HG02642 (cell line): ENCODE data around the gene IFT52.

Experiments
- ATAC-seq: cut with Tn5 transposase; IDR thresholded peaks from one replicate; pipeline ENCODE4 v1.9.1; 2021; ENCODE audit warnings: mild to moderate bottlenecking; ENCODE audit not compliant: unreplicated experiment, poor library complexity

Gene IFT52, protein sequence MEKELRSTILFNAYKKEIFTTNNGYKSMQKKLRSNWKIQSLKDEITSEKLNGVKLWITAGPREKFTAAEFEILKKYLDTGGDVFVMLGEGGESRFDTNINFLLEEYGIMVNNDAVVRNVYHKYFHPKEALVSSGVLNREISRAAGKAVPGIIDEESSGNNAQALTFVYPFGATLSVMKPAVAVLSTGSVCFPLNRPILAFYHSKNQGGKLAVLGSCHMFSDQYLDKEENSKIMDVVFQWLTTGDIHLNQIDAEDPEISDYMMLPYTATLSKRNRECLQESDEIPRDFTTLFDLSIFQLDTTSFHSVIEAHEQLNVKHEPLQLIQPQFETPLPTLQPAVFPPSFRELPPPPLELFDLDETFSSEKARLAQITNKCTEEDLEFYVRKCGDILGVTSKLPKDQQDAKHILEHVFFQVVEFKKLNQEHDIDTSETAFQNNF

DNA sequence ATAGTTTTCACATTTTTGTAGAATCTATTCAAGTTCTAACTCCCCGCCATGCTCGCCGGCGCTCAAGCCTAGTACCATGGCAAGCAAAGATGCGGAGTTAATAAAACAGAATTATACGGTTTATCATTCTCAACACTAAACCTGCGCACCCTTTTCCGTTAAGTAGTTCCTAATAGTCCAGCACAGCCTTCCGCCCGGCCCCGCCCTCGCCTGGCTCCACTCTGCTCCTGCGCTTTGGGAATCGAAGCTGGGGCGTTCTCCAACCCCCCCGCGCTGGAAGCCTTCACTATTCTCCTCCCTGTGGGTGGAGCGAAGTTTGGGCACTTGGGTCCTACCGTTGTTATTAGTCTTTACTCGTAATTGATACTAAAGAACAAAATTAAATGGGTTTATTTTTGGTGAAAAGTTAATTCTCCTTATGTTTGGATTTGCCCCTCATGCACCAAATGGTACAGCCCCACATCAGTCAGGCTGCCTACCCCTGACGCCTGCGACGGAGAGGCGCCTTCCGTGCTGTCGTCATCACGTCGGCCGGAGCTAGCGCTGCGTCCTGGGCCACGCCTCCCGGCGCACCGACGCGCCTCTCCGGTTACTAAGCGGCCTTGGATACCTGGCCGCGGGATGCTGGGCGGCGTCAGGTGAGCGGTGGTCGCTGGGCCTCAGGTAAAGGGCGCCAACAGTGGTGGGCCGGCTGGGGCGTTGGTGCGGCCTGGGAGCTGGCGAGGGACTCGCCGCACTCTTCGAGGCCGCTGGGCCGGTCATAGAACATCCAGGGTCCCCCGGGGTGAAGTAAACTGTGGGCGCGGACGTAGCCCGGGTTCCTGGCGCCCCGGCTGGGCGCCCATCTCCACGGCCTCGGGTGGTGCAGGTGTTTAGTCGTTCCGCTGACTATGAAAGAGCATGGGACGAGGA, at the start of gene IFT52:
Gene IFT52, plus strand, starts transcription at position 546 of the 912 bp plus-strand sequence. CDS start 3,762 bp downstream, outside the sequence.
- peak; percentile 99 for ATAC-seq

DNA sequence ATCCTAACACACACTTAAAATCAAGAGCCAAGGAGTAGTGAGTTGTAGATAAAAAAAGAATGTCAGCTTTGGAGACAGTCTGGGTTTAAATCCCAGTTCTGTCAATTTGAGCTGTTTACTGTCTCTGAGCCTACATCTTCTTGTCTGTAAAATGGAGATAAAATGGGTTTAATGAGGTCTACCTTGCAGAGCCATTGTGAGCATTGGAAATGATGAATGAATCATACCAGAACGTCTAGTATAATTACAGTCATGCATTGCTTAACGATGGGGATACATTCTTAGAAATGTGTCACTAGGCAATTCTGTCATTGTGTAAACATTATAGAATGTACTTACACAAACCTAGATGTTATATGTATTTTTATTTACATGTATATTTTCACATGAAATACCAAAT, 49.5 kb upstream of the IFT52 start:
- no peak for ATAC-seq

DNA sequence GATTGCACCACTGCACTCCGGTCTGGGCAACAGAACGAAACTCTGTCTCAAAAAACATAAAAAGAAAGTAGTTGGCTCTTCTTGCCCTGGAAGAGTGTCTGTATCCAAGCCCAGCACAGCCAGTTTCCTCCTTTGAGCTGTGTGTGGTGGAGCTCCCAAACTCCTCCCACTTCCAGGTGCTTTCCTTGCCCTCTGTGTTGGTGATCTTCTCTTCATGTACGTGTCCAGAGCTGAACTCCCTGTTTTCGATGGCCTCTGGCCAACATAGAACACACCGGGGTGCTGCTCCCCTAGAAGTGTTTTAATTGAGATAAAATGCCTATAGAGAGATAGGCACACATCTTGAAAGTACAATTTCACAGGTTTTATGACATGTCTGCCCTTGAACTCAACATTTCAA, 48.6 kb upstream of the IFT52 start:
- ATAC-seq: no peak

DNA sequence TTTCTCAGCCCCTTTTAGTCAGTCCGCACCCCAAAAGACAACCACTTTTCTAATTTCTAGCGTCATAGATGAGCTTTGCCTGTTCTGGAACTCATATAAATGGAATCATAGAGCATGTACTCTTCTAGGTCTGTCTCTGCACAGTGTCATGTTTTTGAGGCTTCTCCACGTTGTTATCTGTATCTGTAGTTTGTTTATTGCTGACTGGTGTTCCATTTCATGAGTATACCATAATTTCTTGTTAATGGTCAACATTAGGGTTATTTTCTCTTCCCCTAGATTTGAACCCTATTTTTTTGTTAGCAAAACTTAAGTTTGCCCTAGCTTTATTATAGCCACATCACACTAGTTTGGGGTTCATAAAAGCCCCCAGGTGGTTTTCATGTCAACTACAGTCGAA, 48.1 kb upstream of the IFT52 start:
- ATAC-seq: no peak

DNA sequence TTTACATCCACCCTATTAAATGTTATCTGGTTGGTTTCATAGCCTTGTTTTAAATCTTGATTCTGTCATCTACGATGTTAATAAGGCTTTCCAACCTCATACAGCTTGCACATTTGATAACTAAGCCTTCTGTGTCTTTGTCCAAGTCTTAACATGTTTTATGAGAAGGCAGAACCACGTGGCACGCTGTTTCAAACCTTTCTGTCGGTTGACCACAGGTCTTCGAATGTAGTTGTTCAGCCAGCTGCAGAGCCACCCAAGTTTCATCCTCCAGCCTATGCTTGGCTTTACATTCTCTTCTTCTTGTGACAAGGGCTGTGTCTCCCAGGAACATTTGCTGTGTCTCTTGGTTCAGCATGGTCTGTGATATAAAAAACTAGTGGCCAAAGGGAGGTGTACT, 47.6 kb upstream of the IFT52 start:
- no peak for ATAC-seq

DNA sequence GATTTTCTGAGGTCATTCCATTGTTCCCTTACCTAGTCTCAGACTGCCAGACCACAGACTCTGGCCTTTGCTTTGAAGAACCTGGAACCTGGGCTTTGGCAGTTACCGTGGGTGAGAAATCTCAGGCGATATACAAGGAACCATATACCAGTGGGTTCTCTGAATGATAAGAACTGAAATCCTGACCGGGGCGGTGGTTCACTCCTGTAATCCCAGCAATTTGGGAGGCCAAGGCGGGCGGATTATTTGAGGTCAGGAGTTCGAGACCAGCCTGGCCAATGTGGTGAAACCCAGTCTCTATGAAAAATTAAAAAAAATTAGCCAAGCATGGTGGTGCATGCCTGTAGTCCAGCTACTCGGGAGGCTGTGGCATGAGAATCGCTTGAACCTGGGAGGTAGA, 46.2 kb upstream of the IFT52 start:
- ATAC-seq: no peak

DNA sequence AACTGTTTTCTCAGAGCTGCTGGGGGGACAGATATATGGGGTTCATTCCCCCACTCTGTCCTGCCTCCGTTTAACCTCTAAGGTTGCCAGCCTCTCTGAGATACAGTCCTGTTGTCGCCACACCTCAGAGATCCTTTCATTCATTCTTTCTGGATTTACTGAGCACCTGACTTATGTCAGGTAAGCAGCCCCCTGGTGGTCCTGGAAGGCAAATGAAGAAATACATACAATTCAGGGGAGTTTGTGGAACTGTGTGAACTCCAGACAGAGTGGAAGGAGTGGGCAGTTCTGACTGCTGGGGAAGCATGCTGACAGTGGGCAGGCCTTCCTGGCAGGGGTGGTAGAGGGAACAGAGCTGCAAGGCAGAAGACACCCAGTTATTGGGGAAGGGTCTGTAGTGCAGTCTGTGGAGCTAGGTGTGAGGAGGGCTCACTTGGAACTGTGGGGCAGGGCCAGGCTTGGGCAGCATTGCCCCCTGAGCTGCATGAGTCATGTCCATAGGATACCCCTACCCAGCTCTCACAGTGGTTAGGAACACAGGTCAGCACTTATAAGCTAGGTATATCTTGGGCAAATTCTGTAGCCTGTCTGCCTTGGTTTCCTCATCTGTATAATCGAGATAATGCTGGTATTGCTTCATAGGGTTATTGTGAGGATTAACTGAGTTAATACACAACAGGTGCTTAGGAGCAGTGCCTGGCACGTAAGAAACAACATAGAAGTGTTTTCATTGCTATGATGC, 44.7 kb upstream of the IFT52 start:
- no peak for ATAC-seq

DNA sequence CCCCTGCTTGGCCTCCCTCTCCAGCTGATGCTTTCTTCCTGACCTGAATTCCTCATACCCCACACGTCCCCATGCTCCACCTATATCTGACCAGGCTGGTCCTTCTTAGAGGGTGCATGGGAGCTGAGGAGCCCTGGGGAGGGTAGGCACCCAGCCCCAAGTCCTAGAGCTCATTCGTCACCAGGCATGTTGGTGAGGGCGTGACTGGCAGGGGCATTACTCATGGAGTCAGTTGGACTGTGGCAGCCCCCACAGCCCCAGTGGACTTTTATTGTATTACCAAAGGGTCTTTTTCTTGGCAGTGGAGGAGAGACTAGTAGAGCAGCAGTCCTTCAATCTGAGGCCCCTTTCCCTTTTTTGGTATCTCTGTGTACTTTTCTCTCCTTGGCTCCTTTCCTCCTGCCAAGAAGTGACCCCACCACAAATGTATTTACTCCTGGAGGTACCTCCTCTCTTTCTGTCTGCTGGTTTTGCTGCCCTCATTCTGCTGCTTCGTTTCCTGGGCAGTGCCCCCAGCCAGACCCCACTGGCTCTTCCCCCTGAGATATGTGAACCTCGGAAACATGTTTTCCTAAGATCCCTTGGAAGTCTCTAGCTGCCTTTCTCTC, 42.4 kb upstream of the IFT52 start:
- ATAC-seq: no peak

DNA sequence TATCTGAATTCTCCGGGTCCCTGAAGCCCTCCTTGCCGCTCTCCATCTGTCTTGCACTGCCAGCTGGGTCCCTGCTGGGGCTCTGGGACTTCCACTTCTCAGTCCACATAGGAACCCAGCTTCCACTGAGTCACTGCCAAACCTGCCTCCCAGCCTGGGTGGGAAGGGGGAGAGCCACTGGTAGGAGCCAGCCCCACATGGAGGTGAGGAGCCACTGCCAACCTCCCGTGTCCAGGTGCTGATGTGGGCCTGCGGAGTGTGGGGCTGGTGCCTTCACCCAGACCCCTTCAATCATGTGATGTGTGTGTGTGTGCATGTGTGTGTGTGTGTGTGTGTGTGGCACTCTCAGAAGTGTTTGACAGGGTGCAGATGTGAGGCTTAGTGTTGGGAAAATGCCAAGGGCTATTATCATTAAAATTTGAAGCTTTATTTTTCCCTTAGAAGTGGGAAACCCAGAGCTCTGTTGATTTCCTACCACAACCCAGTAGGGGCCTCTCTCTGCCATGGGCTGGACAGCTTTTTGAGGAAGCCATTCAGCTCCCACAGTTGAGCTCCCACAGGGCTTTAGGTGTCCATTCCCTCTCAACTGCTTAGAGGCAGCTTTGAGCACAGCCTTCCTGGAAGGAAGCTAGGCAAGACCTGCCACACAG, 41.2 kb upstream of the IFT52 start:
- ATAC-seq: no peak

DNA sequence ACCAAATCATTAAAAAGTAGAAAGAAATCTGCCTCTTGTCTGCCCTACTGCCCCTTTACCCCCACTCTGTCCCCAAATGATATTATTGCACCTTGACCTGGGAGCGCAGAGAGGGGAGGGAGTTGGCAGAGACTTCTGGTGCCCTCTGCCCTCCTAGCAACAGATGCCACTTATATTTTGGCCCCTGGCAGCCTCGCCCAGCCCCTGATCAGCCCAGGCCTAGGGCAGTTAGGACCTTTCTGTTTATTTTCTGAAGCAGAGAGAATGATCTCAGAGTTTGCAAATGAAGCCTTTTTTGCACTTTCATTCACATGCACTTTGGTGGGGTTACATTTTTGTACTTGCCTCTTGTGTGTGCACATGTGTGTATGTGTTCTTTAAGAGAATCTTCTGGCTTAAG, 40.3 kb upstream of the IFT52 start:
- no peak for ATAC-seq

DNA sequence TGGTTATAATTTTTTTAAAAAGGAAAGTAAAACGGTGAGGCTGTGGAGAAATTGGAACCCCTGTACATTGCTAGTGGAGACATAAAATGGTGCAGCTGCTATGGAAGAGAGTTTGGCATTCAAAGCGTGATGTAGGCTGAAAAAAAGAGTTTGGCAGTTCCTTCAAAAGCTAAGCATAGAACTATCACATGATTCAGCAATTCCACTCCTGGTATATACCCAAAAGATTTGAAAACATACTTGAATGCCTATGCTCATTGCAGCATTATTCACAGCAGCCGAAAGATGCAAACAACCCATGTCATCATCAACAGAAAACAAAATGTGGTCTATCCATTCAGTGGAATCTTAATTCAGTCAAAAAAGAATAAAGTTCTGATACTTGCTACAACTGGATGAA, 36.4 kb upstream of the IFT52 start:
- ATAC-seq: no peak

DNA sequence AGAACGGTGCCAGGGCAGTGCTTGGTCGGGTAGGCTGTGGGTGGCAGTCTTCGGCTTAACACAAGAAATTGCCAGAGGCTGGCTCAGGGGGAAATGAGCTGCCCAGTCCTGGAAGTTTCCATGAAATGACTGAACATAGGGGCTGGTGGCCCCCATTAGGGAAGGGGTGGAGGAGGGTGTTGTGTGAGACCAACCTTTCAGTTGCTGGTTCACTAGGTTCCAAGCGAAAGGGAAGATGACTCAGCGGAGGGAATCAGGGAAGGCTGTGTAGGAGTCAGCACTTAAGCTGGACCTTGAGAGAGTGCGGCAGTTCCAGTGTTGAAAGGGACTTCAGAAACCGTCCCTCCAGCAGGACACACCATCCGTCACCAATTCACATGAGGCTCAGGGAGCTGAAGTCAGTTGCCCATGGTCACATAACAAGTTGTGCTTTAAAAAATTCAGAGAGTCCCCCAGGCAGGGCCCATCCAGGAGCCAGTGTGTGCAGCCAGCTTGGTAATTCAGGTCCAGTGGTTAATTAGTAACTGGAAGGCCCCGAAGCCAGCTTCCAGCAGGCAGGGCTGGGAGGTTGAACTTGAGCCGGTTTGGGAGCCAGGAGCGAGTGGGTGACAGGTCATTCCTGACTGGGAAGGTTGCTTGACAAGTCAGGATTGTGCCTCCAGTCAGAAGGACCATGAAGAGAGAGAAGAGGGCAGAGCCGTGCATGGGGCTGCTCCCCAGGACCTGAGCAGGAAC, 32.2 kb upstream of the IFT52 start, which contains the start of gene SGK2:
Gene SGK2, plus strand, starts transcription at position 616 of the 735 bp plus-strand sequence. CDS start 7,469 bp downstream, outside the sequence.
- ATAC-seq: no peak

DNA sequence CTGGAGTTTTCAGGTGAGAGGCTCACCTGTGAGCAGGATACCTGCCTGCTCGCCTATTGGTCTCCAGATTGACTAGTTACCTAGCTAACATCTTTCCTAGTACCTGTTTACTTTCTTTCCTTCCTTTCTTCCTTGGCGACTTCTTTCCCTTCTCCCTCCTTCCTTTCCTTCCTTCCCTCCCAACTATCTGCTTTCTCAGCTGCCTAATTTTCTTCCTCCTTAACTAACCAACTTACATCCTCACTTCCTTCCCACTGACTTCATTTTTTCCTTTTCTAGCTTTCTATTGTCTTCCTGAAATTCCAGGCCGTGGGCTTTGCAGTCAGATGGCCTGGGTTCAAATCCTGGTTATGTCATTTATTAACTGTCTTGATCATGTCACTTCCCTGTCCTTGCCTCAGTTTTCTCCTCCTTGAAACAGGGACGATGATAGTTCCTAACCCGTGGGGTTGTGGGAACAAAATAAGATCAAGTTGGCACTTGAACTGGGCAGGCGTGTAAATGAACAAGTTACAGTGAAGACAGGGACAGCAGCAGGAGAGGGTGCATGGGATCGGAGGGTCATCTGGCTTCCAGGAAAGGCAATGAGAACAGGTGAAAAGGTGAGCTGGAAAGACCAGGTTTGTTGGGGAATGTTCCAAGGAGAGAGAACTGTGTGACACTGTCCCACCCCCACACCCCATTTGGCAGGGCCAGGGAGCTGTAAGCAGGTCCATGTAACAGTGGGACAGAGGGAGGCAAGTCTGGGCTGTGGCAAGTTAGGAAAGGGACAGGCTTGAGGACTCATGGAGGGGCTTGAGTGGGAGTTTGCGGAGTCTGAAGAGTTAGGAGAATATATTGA, 31.4 kb upstream of the IFT52 start:
- no peak for ATAC-seq

DNA sequence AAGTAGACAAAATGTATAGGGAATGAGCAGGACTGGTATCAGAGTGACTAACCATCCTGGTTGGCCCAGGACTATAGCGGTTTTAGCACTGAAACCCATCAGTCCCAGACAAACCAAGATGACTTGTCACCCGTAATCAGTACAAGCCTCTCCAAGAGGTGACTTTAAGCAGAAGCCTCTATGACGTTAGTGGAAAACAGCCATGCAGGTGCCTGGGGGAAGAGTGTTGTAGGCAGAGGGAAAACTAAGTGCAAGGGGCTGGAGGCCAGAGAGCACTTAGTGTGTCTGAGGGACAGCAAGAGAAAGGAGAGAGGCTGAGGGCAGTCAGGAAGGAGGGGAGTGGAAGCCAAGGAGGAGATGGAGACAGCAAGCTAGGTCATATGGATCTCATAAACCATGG, 29.8 kb upstream of the IFT52 start:
- ATAC-seq: no peak

DNA sequence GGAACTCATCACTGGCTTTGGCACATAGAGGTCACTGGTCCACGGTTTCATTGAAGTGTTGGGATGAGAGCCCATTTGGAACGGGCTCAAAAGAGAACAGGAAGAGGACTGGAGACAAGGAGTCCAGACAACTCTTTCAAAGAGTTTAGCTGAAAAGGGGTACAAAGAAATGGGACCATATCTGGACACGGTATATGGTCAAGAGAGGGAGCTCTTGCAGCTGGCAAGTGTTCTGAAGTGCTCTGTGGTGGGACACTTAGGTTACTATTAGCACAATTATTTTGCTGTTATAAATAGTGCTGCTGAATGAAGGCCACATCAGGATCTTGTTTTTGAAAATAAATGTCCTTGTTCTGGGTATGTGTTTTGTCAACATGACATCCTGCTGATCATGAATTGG, 27.3 kb upstream of the IFT52 start:
- no peak for ATAC-seq

DNA sequence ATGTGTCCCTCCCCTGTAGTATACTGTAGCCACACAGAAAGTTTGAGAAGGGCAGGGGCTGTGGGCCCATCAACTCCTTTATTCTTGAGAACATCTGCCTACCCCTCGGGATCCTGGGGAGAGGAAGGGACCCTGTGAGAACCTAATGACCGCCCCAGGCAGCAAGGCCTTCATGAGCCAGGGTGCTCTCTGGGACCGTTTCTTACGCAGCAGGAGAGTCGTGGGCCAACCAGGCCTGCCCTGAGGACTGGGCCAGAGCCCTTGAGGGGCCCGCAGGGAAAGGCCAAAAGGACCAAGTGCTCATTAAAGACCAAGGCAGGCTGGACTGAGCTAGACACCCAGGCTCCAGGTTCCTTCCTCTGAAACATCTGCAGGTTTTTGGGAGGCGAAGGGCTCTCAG, 26.7 kb upstream of the IFT52 start:
- ATAC-seq: no peak

DNA sequence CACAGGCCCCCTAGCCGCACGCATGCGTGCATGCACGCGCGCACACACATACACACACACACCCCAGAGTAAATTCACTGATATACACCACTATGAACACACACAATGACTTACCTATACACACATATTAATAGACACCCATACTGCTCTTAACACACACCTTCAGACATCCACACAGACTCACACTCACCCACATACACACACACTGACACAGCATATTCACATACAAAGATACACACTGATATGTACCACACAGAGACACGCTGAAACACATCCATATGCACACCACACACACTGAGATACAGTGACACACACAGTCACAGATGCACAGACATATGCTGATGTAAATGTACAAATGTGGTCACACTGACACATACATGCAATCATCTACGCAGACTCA, 26.3 kb upstream of the IFT52 start:
- ATAC-seq: no peak
